ENCODE measurements around the gene TRABD2B.

The TRABD2B gene

DNA sequence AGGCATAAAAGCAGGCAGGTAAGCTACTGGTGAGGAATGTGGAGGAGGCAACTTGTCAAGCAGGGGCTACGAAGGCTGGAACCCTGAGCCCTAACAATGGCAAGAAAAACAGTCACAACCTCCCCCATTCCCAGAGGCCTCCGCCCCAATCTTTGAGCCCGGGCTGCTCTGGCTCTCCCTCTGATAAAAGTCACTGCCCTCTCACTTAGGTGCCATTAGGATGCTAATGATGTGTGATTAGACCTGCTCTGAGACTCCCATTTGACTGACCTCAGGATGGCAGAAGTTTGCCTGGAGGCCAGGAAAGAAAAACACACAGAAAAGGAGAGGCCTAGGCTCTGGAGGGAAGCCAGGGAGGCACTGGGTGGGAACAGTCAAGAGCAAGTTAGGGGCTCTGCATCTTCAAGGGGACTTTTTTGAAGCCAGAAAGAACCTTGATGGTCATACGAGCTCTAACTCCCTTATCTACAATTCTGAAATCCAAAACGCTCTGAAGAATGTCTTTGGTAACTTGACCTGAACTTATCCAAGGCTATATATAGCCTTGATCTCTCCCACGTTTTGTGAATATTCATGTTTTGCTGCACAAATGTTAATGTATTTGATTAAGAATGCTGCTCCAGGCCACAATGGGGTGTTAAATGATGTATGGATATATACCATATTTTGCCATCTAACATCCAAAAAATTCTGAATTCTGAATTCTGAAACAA is 98.9 kb downstream of the TRABD2B start:
- H3K4me3 ChIP-seq (replicated peaks; ENCODE audit: low read depth, low read length) = no peak overlapping the region
- TF ChIP-seq, protein P1, sequence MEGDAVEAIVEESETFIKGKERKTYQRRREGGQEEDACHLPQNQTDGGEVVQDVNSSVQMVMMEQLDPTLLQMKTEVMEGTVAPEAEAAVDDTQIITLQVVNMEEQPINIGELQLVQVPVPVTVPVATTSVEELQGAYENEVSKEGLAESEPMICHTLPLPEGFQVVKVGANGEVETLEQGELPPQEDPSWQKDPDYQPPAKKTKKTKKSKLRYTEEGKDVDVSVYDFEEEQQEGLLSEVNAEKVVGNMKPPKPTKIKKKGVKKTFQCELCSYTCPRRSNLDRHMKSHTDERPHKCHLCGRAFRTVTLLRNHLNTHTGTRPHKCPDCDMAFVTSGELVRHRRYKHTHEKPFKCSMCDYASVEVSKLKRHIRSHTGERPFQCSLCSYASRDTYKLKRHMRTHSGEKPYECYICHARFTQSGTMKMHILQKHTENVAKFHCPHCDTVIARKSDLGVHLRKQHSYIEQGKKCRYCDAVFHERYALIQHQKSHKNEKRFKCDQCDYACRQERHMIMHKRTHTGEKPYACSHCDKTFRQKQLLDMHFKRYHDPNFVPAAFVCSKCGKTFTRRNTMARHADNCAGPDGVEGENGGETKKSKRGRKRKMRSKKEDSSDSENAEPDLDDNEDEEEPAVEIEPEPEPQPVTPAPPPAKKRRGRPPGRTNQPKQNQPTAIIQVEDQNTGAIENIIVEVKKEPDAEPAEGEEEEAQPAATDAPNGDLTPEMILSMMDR (IDR thresholded peaks at IDR 0.05; ENCODE audit: low read length, missing control alignments) = no peak
- no peak for DNase-seq (ENCODE audit: low read depth)

- DNase-seq (ENCODE audit: low read depth) = no peak
- no peak overlapping the region for H3K4me3 ChIP-seq (replicated peaks; ENCODE audit: low read depth, low read length)
- TF ChIP-seq, protein P1 (IDR thresholded peaks at IDR 0.05; ENCODE audit: low read length, missing control alignments) = no peak
These were observed 101.7 kb downstream of the TRABD2B start for GRCh38 chr1:47895279-47896125.

- no peak for DNase-seq (ENCODE audit: low read depth)
- TF ChIP-seq, protein P1 (IDR thresholded peaks at IDR 0.05; ENCODE audit: low read length, missing control alignments) = no peak
These were observed 102.5 kb downstream of the TRABD2B start for GRCh38 chr1:47894410-47895278.

GRCh38 chr1:47893412-47893811 is 103.8 kb downstream of the TRABD2B start:
- TF ChIP-seq, protein P1 (IDR thresholded peaks at IDR 0.05; ENCODE audit: low read length, missing control alignments) = no peak

More at GRCh38 chr1:47894410-47895278, 102.5 kb downstream of the TRABD2B start:
- H3K4me3 ChIP-seq (replicated peaks; ENCODE audit: low read depth, low read length) = no peak overlapping the region

DNA sequence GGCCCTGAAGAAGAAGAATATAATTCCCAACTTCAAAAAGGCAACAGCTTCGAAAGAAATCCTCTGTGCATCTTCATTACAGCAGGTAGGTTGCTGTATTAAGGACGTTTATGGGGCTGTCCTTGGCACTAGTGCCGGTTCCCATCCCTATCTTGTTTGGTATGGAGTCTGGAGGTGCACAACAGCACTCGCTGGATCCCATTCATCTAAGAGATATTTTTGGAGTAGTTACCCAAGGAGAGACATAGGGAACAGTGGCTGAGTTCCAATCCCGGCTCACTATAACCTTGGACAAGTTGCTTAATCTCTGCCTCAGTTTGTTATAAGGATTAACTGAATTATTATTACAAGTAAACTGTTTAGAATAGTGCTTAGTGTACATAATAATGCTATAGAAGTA is 106.4 kb downstream of the TRABD2B start:
- TF ChIP-seq, protein P1 (IDR thresholded peaks at IDR 0.05; ENCODE audit: low read length, missing control alignments) = no peak
- DNase-seq (ENCODE audit: low read depth) = no peak
- H3K4me3 ChIP-seq (replicated peaks; ENCODE audit: low read depth, low read length) = no peak overlapping the region

More at GRCh38 chr1:47893412-47893811, 103.8 kb downstream of the TRABD2B start:
- DNase-seq (ENCODE audit: low read depth) = no peak
- no peak overlapping the region for H3K4me3 ChIP-seq (replicated peaks; ENCODE audit: low read depth, low read length)

DNA sequence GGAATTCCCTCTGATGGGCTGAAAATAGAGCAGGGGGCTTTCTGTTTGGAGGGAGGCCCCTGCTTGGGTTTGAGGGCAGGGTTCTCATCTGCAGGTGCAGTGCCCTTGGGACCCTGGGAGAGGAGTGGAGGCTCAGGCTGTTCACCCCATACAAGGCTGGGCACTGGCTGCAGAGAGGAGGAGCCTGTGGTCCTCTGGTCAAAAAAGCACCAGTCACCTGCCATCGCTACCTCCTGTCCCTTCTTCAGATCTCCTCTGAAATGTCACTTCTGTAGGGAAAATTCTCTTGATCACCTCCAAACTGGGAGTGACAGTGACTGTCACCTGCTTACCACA is 108.9 kb downstream of the TRABD2B start:
- TF ChIP-seq, protein P1 (IDR thresholded peaks at IDR 0.05; ENCODE audit: low read length, missing control alignments) = no peak
- DNase-seq (ENCODE audit: low read depth) = no peak
- no peak overlapping the region for H3K4me3 ChIP-seq (replicated peaks; ENCODE audit: low read depth, low read length)

Data from fibroblast of pulmonary artery (primary cell).